GM20431 (cell line): ENCODE results near the gene NCKAP5.

Experiments
- in situ Hi-C: fragments of 300-500 bp; cut with MseI, MboI; formaldehyde crosslinking; loops from one replicate; pipeline ENCODE4 v1.15.0; 2020; ENCODE audit warnings: low sequenced_read_pairs; ENCODE audit not compliant: unreplicated experiment

Gene NCKAP5

GRCh38 chr2:132654335-132654734 lies 913.9 kb downstream of the NCKAP5 start:
- in situ Hi-C loops, result no loop called here

GRCh38 chr2:132652474-132652873 lies 915.8 kb downstream of the NCKAP5 start:
- in situ Hi-C loops, result no loop called here

GRCh38 chr2:132651115-132652045 lies 916.9 kb downstream of the NCKAP5 start:
- in situ Hi-C loops, result no loop called here

GRCh38 chr2:132646540-132647108 lies 921.6 kb downstream of the NCKAP5 start:
- in situ Hi-C loops, result no loop called here

- in situ Hi-C loops, result no loop called here
Observed at GRCh38 chr2:132645722-132646539, 922.3 kb downstream of the NCKAP5 start.

- in situ Hi-C loops, result no loop called here
Observed at GRCh38 chr2:132645176-132645575, 923.1 kb downstream of the NCKAP5 start.

GRCh38 chr2:132642415-132642814 lies 925.8 kb downstream of the NCKAP5 start:
- in situ Hi-C loops, result no loop called here

- in situ Hi-C loops, result no loop called here
Observed at GRCh38 chr2:132641819-132642218, 926.4 kb downstream of the NCKAP5 start.

- in situ Hi-C loops, result no loop called here
Observed at GRCh38 chr2:132640116-132640515, 928.1 kb downstream of the NCKAP5 start.

- in situ Hi-C loops, result no loop called here
Observed at GRCh38 chr2:132638313-132639040, 929.8 kb downstream of the NCKAP5 start.

- in situ Hi-C loops, result no loop called here
Observed at GRCh38 chr2:132636346-132636745, 931.9 kb downstream of the NCKAP5 start.

- in situ Hi-C loops, result no loop called here
Observed at GRCh38 chr2:132633635-132634034, 934.6 kb downstream of the NCKAP5 start.

GRCh38 chr2:132632000-132632649 lies 936.1 kb downstream of the NCKAP5 start:
- in situ Hi-C loops, result no loop called here

GRCh38 chr2:132627536-132627935 lies 940.7 kb downstream of the NCKAP5 start:
- in situ Hi-C loops, result no loop called here

- in situ Hi-C loops, result no loop called here
Observed at GRCh38 chr2:132623096-132623839, 945.0 kb downstream of the NCKAP5 start.
